ENCODE results near the gene STBD1. TPM values are rescaled to one million over a fixed set of nuclear protein-coding genes. Genes with fewer than 3 reads are reported as not detected.

Gene STBD1
- total and polyA plus RNA-seq, 2 experiments from 2014 or later: 2.0 to 2.6 TPM

GRCh38 chr4:76315267-76315918 lies 8.9 kb downstream of the STBD1 start:
- DNase-seq (ENCODE audit: low spot score): no peak
- peaks cover 12% of the 10 kb centered on the region; the same call in 2 of the 3 replicates for H3K9me3 Mint-ChIP-seq
- H2AFZ ChIP-seq: no peak overlapping the region
- H3K27ac ChIP-seq (ENCODE audit: low read depth): no peak overlapping the region
- H3K27ac Mint-ChIP-seq: no peak overlapping the region
- no peaks in the 10 kb centered on the region for H3K4me1 ChIP-seq (ENCODE audit: insufficient read depth)
- no peaks in the 10 kb centered on the region for H3F3A ChIP-seq (replicated peaks; ENCODE audit: low read depth)
- no peak overlapping the region for H3K4me3 ChIP-seq
- no peaks in the 10 kb centered on the region for H3K9me2 ChIP-seq (ENCODE audit: insufficient read depth)
- no peaks in the 10 kb centered on the region for H3K36me3 Mint-ChIP-seq (ENCODE audit: low read depth)
- no peaks in the 10 kb centered on the region; the same call in 2 of the 3 replicates for H3K4me1 Mint-ChIP-seq
- H3K4me2 ChIP-seq: no peak overlapping the region
- no peaks in the 10 kb centered on the region for H3K27me3 Mint-ChIP-seq (ENCODE audit: insufficient read depth, low read depth, poor library complexity)
- H3K36me3 ChIP-seq (ENCODE audit: insufficient read depth): no peaks in the 10 kb centered on the region; the same call in 1 of the 2 replicates
- TF ChIP-seq ZNF462 (CRISPR knock-in tag; IDR thresholded peaks at IDR 0.05): no peak
- TF ChIP-seq EZH2 (IDR thresholded peaks at IDR 0.05; ENCODE audit: low read depth, unreplicated experiment): no peak
- TF ChIP-seq CREB1 (CRISPR knock-in tag; IDR thresholded peaks at IDR 0.05; ENCODE audit: low read depth): no peak
- no peaks in the 10 kb centered on the region for H4K20me1 ChIP-seq (replicated peaks; ENCODE audit: insufficient read depth)
- H3K4me3 Mint-ChIP-seq: no peak overlapping the region
- no peak for ATAC-seq
- no peaks in the 10 kb centered on the region for H3K27me3 ChIP-seq (ENCODE audit: insufficient read depth)
- H3K79me2 ChIP-seq (replicated peaks; ENCODE audit: insufficient read depth): no peaks in the 10 kb centered on the region

- H3K4me1 ChIP-seq (ENCODE audit: insufficient read depth): no peaks in the 10 kb centered on the region
- H3K27ac Mint-ChIP-seq: no peak overlapping the region
- no peaks in the 10 kb centered on the region for H4K20me1 ChIP-seq (replicated peaks; ENCODE audit: insufficient read depth)
- H3K9me2 ChIP-seq (ENCODE audit: insufficient read depth): peaks cover 6% of the 10 kb centered on the region; the same call in 1 of the 2 replicates
- DNase-seq (ENCODE audit: low spot score) (no peak), ATAC-seq (no peak)
- H2AFZ ChIP-seq: no peak overlapping the region
- no peak overlapping the region for H3K4me3 Mint-ChIP-seq
- no peaks in the 10 kb centered on the region for H3F3A ChIP-seq (replicated peaks; ENCODE audit: low read depth)
- no peaks in the 10 kb centered on the region for H3K27me3 Mint-ChIP-seq (ENCODE audit: insufficient read depth, low read depth, poor library complexity)
- no peak overlapping the region for H3K27ac ChIP-seq (ENCODE audit: low read depth)
- no peaks in the 10 kb centered on the region; the same call in 1 of the 2 replicates for H3K36me3 ChIP-seq (ENCODE audit: insufficient read depth)
- H3K4me1 Mint-ChIP-seq: no peaks in the 10 kb centered on the region; the same call in 2 of the 3 replicates
- peaks cover 12% of the 10 kb centered on the region; the same call in 2 of the 3 replicates for H3K9me3 Mint-ChIP-seq
- no peaks in the 10 kb centered on the region for H3K27me3 ChIP-seq (ENCODE audit: insufficient read depth)
- H3K4me3 ChIP-seq: no peak overlapping the region
- H3K79me2 ChIP-seq (replicated peaks; ENCODE audit: insufficient read depth): no peaks in the 10 kb centered on the region
- no peak overlapping the region for H3K4me2 ChIP-seq
- no peaks in the 10 kb centered on the region for H3K36me3 Mint-ChIP-seq (ENCODE audit: low read depth)
- TF ChIP-seq ZNF331 (CRISPR knock-in tag; IDR thresholded peaks at IDR 0.05; ENCODE audit: low read depth) (no peak), ZNF462 (CRISPR knock-in tag; IDR thresholded peaks at IDR 0.05) (no peak), ZNF114 (CRISPR knock-in tag; IDR thresholded peaks at IDR 0.05) (no peak)
Measured at GRCh38 chr4:76316131-76316530, 9.6 kb downstream of the STBD1 start.

Measured in GM23338 (cell line).